Measurements from ENCODE around the gene TBC1D22B. TPM values are rescaled to one million over a fixed set of nuclear protein-coding genes. Genes with fewer than 3 reads are reported as not detected.

The TBC1D22B gene
- total and polyA plus RNA-seq, 2 of the 13 experiments (the other 11 are each of a cell fraction or from before 2014, with no cell fraction given), result 9.7 to 12.9 TPM

DNA sequence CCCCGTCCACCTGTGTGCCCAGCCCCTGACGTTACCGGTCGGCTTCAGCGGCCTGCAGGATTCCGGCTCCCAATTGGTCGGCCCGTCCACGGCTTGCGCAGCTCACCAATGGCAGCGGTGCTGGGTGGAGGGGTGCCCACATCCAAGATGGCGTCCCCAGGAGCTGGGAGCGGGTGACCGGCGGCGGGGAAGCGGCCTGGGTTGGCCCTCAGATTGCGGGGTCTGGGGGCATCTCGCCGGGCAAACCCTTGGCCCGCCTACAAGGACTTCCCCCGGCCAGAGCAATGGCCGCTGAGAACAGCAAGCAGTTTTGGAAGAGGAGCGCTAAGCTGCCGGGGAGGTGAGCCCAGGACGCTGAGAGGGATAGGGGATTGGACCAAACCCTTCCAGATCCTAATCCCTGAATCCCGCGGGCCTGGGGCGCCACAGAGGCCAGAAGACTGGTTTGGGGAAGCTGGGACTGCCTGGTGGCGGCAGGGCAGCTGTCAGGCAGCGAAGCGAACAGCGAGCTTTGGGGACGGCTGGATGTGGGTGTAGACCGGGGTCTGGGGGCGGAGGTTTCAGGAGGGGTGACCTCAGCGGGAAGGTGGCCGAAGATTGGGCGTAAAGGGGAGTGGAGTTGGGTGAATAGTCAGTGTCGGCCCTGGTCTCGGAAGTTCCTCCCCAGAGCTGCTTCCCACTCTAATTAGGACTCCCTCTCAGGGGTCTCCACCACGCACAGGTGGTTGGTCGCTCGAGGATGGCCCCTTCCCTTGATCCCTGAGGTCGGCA is at the start of gene TBC1D22B, which contains the start of gene TMEM217 (continued):
- TF ChIP-seq, protein P1, sequence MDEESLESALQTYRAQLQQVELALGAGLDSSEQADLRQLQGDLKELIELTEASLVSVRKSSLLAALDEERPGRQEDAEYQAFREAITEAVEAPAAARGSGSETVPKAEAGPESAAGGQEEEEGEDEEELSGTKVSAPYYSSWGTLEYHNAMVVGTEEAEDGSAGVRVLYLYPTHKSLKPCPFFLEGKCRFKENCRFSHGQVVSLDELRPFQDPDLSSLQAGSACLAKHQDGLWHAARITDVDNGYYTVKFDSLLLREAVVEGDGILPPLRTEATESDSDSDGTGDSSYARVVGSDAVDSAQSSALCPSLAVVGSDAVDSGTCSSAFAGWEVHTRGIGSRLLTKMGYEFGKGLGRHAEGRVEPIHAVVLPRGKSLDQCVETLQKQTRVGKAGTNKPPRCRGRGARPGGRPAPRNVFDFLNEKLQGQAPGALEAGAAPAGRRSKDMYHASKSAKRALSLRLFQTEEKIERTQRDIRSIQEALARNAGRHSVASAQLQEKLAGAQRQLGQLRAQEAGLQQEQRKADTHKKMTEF (CRISPR knock-in tag; IDR thresholded peaks at IDR 0.05), result peak; percentile 94
- TF ChIP-seq ZNF333 (CRISPR knock-in tag; IDR thresholded peaks at IDR 0.05; ENCODE audit: borderline replicate concordance), result peak; percentile 55; the same call in 1 of the 2 replicates
- peak; percentile 73 for TF ChIP-seq ZBTB7B (CRISPR knock-in tag; IDR thresholded peaks at IDR 0.05)
- TF ChIP-seq, protein P2, sequence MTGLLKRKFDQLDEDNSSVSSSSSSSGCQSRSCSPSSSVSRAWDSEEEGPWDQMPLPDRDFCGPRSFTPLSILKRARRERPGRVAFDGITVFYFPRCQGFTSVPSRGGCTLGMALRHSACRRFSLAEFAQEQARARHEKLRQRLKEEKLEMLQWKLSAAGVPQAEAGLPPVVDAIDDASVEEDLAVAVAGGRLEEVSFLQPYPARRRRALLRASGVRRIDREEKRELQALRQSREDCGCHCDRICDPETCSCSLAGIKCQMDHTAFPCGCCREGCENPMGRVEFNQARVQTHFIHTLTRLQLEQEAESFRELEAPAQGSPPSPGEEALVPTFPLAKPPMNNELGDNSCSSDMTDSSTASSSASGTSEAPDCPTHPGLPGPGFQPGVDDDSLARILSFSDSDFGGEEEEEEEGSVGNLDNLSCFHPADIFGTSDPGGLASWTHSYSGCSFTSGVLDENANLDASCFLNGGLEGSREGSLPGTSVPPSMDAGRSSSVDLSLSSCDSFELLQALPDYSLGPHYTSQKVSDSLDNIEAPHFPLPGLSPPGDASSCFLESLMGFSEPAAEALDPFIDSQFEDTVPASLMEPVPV (CRISPR knock-in tag; IDR thresholded peaks at IDR 0.05), result peak; percentile 89; the same call in 1 of the 2 replicates
- TF ChIP-seq, protein P3, sequence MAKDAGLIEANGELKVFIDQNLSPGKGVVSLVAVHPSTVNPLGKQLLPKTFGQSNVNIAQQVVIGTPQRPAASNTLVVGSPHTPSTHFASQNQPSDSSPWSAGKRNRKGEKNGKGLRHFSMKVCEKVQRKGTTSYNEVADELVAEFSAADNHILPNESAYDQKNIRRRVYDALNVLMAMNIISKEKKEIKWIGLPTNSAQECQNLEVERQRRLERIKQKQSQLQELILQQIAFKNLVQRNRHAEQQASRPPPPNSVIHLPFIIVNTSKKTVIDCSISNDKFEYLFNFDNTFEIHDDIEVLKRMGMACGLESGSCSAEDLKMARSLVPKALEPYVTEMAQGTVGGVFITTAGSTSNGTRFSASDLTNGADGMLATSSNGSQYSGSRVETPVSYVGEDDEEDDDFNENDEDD (CRISPR knock-in tag; IDR thresholded peaks at IDR 0.05; ENCODE audit: borderline replicate concordance), result no peak
- TF ChIP-seq PHF8 (CRISPR knock-in tag; IDR thresholded peaks at IDR 0.05), result peak; percentile 97
- TF ChIP-seq, protein P4, sequence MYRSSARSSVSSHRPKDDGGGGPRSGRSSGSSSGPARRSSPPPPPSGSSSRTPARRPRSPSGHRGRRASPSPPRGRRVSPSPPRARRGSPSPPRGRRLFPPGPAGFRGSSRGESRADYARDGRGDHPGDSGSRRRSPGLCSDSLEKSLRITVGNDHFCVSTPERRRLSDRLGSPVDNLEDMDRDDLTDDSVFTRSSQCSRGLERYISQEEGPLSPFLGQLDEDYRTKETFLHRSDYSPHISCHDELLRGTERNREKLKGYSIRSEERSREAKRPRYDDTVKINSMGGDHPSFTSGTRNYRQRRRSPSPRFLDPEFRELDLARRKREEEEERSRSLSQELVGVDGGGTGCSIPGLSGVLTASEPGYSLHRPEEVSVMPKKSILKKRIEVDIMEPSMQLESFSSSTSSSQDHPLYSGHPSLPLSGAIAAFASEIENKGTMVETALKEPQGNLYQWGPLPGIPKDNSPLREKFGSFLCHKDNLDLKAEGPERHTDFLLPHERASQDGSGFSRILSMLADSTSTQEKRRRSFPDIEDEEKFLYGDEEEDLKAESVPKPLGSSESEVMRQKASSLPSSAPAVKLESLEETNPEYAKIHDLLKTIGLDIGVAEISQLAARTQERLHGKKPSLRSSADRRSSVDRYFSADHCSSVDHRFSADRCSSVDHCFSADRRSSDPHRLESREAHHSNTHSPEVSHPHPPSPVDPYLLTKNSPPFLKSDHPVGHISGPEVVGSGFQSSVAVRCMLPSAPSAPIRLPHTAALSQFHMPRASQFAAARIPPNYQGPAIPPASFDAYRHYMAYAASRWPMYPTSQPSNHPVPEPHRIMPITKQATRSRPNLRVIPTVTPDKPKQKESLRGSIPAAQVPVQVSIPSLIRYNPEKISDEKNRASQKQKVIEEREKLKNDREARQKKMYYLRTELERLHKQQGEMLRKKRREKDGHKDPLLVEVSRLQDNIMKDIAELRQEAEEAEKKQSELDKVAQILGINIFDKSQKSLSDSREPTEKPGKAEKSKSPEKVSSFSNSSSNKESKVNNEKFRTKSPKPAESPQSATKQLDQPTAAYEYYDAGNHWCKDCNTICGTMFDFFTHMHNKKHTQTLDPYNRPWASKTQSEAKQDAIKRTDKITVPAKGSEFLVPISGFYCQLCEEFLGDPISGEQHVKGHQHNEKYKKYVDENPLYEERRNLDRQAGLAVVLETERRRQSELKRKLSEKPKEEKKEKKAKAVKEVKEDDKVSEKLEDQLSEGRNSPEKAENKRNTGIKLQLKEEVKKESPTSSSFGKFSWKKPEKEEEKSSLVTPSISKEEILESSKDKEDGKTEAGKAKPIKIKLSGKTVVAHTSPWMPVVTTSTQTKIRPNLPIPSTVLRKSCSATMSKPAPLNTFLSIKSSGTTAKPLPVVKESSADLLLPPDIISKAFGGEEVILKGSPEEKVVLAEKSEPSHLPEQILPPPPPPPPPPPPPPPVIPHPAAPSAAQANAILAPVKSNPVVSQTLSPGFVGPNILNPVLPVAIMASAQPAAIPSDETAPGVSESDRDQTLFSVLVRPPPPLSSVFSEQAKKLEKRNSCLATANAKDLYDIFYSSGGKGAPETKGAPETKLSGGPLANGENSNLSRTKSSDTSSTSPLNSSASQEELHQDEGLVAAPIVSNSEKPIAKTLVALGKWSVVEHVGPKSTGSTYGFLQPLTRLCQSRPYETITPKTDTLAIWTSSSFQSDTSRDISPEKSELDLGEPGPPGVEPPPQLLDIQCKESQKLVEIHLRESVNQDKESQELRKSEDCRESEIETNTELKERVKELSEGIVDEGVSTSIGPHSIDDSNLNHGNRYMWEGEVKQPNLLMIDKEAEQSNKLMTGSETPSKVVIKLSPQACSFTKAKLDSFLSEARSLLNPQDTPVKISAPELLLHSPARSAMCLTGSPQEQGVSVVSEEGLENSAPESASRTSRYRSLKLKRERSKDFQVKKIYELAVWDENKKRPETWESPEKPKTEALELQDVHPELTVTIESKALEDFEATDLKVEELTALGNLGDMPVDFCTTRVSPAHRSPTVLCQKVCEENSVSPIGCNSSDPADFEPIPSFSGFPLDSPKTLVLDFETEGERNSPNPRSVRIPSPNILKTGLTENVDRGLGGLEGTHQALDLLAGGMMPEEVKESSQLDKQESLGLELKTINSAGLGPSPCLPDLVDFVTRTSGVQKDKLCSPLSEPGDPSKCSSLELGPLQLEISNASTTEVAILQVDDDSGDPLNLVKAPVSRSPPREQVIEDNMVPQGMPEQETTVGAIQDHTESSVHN (CRISPR knock-in tag; IDR thresholded peaks at IDR 0.05), result peak; percentile 89
- TF ChIP-seq, protein P5, sequence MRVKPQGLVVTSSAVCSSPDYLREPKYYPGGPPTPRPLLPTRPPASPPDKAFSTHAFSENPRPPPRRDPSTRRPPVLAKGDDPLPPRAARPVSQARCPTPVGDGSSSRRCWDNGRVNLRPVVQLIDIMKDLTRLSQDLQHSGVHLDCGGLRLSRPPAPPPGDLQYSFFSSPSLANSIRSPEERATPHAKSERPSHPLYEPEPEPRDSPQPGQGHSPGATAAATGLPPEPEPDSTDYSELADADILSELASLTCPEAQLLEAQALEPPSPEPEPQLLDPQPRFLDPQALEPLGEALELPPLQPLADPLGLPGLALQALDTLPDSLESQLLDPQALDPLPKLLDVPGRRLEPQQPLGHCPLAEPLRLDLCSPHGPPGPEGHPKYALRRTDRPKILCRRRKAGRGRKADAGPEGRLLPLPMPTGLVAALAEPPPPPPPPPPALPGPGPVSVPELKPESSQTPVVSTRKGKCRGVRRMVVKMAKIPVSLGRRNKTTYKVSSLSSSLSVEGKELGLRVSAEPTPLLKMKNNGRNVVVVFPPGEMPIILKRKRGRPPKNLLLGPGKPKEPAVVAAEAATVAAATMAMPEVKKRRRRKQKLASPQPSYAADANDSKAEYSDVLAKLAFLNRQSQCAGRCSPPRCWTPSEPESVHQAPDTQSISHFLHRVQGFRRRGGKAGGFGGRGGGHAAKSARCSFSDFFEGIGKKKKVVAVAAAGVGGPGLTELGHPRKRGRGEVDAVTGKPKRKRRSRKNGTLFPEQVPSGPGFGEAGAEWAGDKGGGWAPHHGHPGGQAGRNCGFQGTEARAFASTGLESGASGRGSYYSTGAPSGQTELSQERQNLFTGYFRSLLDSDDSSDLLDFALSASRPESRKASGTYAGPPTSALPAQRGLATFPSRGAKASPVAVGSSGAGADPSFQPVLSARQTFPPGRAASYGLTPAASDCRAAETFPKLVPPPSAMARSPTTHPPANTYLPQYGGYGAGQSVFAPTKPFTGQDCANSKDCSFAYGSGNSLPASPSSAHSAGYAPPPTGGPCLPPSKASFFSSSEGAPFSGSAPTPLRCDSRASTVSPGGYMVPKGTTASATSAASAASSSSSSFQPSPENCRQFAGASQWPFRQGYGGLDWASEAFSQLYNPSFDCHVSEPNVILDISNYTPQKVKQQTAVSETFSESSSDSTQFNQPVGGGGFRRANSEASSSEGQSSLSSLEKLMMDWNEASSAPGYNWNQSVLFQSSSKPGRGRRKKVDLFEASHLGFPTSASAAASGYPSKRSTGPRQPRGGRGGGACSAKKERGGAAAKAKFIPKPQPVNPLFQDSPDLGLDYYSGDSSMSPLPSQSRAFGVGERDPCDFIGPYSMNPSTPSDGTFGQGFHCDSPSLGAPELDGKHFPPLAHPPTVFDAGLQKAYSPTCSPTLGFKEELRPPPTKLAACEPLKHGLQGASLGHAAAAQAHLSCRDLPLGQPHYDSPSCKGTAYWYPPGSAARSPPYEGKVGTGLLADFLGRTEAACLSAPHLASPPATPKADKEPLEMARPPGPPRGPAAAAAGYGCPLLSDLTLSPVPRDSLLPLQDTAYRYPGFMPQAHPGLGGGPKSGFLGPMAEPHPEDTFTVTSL (CRISPR knock-in tag; IDR thresholded peaks at IDR 0.05; ENCODE audit: borderline replicate concordance), result peak; percentile 73; the same call in 1 of the 2 replicates

All from HepG2 (cell line).